ENCODE results near the gene FCSK. TPM values are rescaled to one million over a fixed set of nuclear protein-coding genes. Genes with fewer than 3 reads are reported as not detected.
A peak's percentile ranks its signal among the peaks of the same experiment; 100 is the strongest.
"Not testable (repeated sequence)": the region's sequence is repeated elsewhere in the genome, so short reads cannot be mapped to it uniquely, and the experiment has no call there.

Gene FCSK
- total RNA-seq, 6 experiments from 2014 or later: 10.9 to 16.7 (median 13.4) TPM

- Histone ChIP-seq H3K36me3 (no peaks in the 10 kb centered on the region), H3K4me3 (no peak overlapping the region), H3K27ac (no peak overlapping the region), H3K9me3 (no peaks in the 10 kb centered on the region), H3K4me1 (no peaks in the 10 kb centered on the region), H3K27me3 (no peaks in the 10 kb centered on the region)
- no peak for DNase-seq
- intact Hi-C loops (cut with DNase I): no loop called here
- no peak for ATAC-seq
- TF ChIP-seq POLR2A (IDR thresholded peaks at IDR 0.05) (no peak), CTCF (IDR thresholded peaks at IDR 0.05) (no peak)
- WGBS (ENCODE audit: insufficient coverage, low coverage, low lambda C conversion rate, missing lambda C conversion rate): 95% methylated on average over 6 of the region's 6 CpGs
These were observed 6.3 kb upstream of the FCSK start for GRCh38 chr16:70448075-70448474.

- 94% methylated on average over 19 of the region's 37 CpGs for WGBS (ENCODE audit: insufficient coverage, low coverage, low lambda C conversion rate, missing lambda C conversion rate)
- H3K27ac ChIP-seq; intact Hi-C loops (cut with DNase I); ATAC-seq; H3K4me1 ChIP-seq; H3K36me3 ChIP-seq; DNase-seq; H3K9me3 ChIP-seq; H3K27me3 ChIP-seq: not testable (repeated sequence)
- H3K4me3 ChIP-seq: peak overlapping the region in 1 of 3 donors; percentile 4
These were observed 4.0 kb upstream of the FCSK start for GRCh38 chr16:70450142-70451003.

- 67% methylated on average over 3 of the region's 25 CpGs for WGBS (ENCODE audit: insufficient coverage, low coverage, low lambda C conversion rate, missing lambda C conversion rate)
- Histone ChIP-seq H3K4me3 (peak overlapping the region in 1 of 3 donors; percentile 4), H3K4me1 (peaks cover 0 to 14% (median 3%) of the 10 kb centered on the region in 4 donors)
- H3K27ac ChIP-seq; DNase-seq; H3K27me3 ChIP-seq; H3K36me3 ChIP-seq; ATAC-seq; intact Hi-C loops (cut with DNase I); H3K9me3 ChIP-seq: not testable (repeated sequence)
These were observed 3.4 kb upstream of the FCSK start for GRCh38 chr16:70451004-70451340.

GRCh38 chr16:70453117-70453891 is 1.1 kb upstream of the FCSK start:
- TF ChIP-seq POLR2A (IDR thresholded peaks at IDR 0.05): no peak
- no peak for TF ChIP-seq CTCF (IDR thresholded peaks at IDR 0.05)

GRCh38 chr16:70453892-70454221 is 538 bp upstream of the FCSK start:
- H3K4me3 ChIP-seq: peak overlapping the region; percentile 76 to 94 (median 78)
- H3K27me3 ChIP-seq: no peaks in the 10 kb centered on the region
- TF ChIP-seq CTCF (IDR thresholded peaks at IDR 0.05) (no peak), POLR2A (IDR thresholded peaks at IDR 0.05) (no peak)
- H3K36me3 ChIP-seq: no peaks in the 10 kb centered on the region
- no peak for DNase-seq
- WGBS (ENCODE audit: insufficient coverage, low coverage, low lambda C conversion rate, missing lambda C conversion rate): 0% methylated on average over 8 of the region's 8 CpGs
- H3K9me3 ChIP-seq: no peaks in the 10 kb centered on the region
- intact Hi-C loops (cut with DNase I): no loop called here
- peak overlapping the region; percentile 97 to 98 (median 98) for H3K27ac ChIP-seq
- peaks cover 0 to 14% (median 3%) of the 10 kb centered on the region in 4 donors for H3K4me1 ChIP-seq
- ATAC-seq: peak in 2 of 4 donors; percentile 30 to 55

More at GRCh38 chr16:70453117-70453891, 1.1 kb upstream of the FCSK start:
- Histone ChIP-seq H3K9me3 (no peaks in the 10 kb centered on the region), H3K27ac (peak overlapping the region; percentile 97 to 98 (median 98)), H3K36me3 (no peaks in the 10 kb centered on the region), H3K4me3 (peak overlapping the region; percentile 76 to 94 (median 78)), H3K4me1 (peaks cover 0 to 14% (median 3%) of the 10 kb centered on the region in 4 donors), H3K27me3 (no peaks in the 10 kb centered on the region)
- no peak for DNase-seq
- intact Hi-C loops (cut with DNase I): no loop called here
- WGBS (ENCODE audit: insufficient coverage, low coverage, low lambda C conversion rate, missing lambda C conversion rate): 98% methylated on average over 10 of the region's 11 CpGs
- no peak for ATAC-seq
